K562 (cell line): ENCODE results near the gene SPIB. TPM values are rescaled to one million over a fixed set of nuclear protein-coding genes. Genes with fewer than 3 reads are reported as not detected.

Source experiments
- ATAC-seq: fragments of 200-7000 bp; cut with Tn5 transposase; 3 replicates; pipeline ENCODE4 v1.9.1; 2020; ENCODE audit warnings: moderate library complexity
- BruUV-seq: library from RNA; stranded (reverse); fragments of 400-500 nt; replicated peaks from 2 replicates; lab custom pipeline; 2021; lab: Mats Ljungman, UMichigan
- CTCF ChIA-PET: fragments of 300-600 bp; formaldehyde crosslinking; extraction: SDS; loops from one replicate; lab custom pipeline; 2021; ENCODE audit warnings: low intra/inter-chr PET ratio; lab: Yijun Ruan, JAX
- POLR2A ChIA-PET: fragments of 300-600, 350-650 bp; sonication (Branson Sonifier 250); formaldehyde crosslinking; extraction: SDS; loops from one replicate; lab custom pipeline; 2021; ENCODE audit warnings: antibody characterized with exemption, inconsistent platforms; lab: Yijun Ruan, JAX
- DNase-seq, 4 experiments: peaks; one replicate each; pipeline versions ENCODE4 v3.0.0 to v3.0.0-alpha.2; 2011 to 2018; ENCODE audit warnings: low spot score in 3 of 4, mixed read lengths in 3 of 4; ENCODE audit errors: extremely low read depth in 1 of 4
- FAIRE-seq: peaks from 2 replicates; lab custom pipeline; 2011; peaks lifted over from hg19 to GRCh38; lab: Jason Lieb, UNC
- H2AFZ ChIP-seq: 2 replicates; pipeline ENCODE4 v1.6.0; 2011; ENCODE audit warnings: low read depth, low read length, control low read depth, inconsistent platforms
- H3K27ac ChIP-seq: fragments of 200-600 bp; 3 replicates; pipeline ENCODE4 v1.8.0; 2011; ENCODE audit warnings: low read depth, mild to moderate bottlenecking, control low read depth, inconsistent platforms, low read length, moderate library complexity, mixed read lengths; ENCODE audit errors: extremely low read depth
- H3K27me3 ChIP-seq, 2 experiments: fragments of 300-600 bp in 1 of 2; 2 replicates in 1 of 2; 3 replicates in 1 of 2; pipeline versions ENCODE4 v1.6.0 to v1.8.0; 2011; ENCODE audit warnings: inconsistent platforms in 2 of 2, low read length in 2 of 2, mild to moderate bottlenecking in 1 of 2, mixed read lengths in 1 of 2, moderate library complexity in 1 of 2; ENCODE audit not compliant: control insufficient read depth in 2 of 2, insufficient read depth in 2 of 2
- H3K36me3 ChIP-seq: fragments of 300-600 bp; 3 replicates; pipeline ENCODE4 v1.8.0; 2011; ENCODE audit warnings: mild to moderate bottlenecking, low read length, inconsistent platforms; ENCODE audit not compliant: control insufficient read depth, insufficient read depth
- H3K4me1 ChIP-seq, 2 experiments: fragments of 200-600 bp in 1 of 2; replicated peaks in 1 of 2; 2 replicates in 1 of 2; 3 replicates in 1 of 2; pipeline versions ENCODE4 v1.5.1 to v1.8.0; 2011; ENCODE audit warnings: inconsistent platforms in 2 of 2, low read length in 2 of 2, mild to moderate bottlenecking in 1 of 2, mixed read lengths in 1 of 2, moderate library complexity in 1 of 2; ENCODE audit not compliant: control insufficient read depth in 2 of 2, insufficient read depth in 2 of 2
- H3K4me2 ChIP-seq: 2 replicates; pipeline ENCODE4 v1.6.1; 2011; ENCODE audit warnings: low read length, control low read depth, inconsistent platforms, mixed read lengths; ENCODE audit not compliant: insufficient read depth
- H3K4me3 ChIP-seq: fragments of 200-600 bp; sonication (generic), shearing (Covaris generic); 2 replicates; pipeline ENCODE4 v1.5.1; 2016; ENCODE audit warnings: control low read depth, inconsistent platforms
- H3K79me2 ChIP-seq: fragments of 200-600 bp; 3 replicates; pipeline ENCODE4 v1.8.0; 2011; ENCODE audit warnings: low read length, inconsistent platforms; ENCODE audit not compliant: control insufficient read depth, insufficient read depth
- H3K9ac ChIP-seq, 2 experiments: 2 replicates each; pipeline versions ENCODE4 v1.6.0 to v1.6.1; 2011; ENCODE audit warnings: low read depth in 2 of 2, low read length in 2 of 2, control low read depth in 1 of 2, inconsistent platforms in 1 of 2, mild to moderate bottlenecking in 1 of 2, mixed read lengths in 1 of 2; ENCODE audit not compliant: insufficient read depth in 1 of 2
- H3K9me1 ChIP-seq: one replicate; pipeline ENCODE4 v1.6.0; 2011; ENCODE audit warnings: inconsistent platforms, mild to moderate bottlenecking, low read length, moderate library complexity; ENCODE audit not compliant: control insufficient read depth, insufficient read depth
- H3K9me3 ChIP-seq: replicated peaks from 2 replicates; pipeline ENCODE4 v1.5.1; 2011; ENCODE audit warnings: low read depth, low read length, inconsistent platforms; ENCODE audit not compliant: control insufficient read depth, insufficient read depth
- H4K20me1 ChIP-seq: replicated peaks from 2 replicates; pipeline ENCODE4 v1.6.1; 2011; ENCODE audit warnings: low read length, inconsistent platforms, mixed read lengths; ENCODE audit not compliant: control insufficient read depth, insufficient read depth
- ATF2 ChIP-seq: sonication (generic); formaldehyde crosslinking; IDR thresholded peaks from 2 replicates; pipeline ENCODE4 v1.8.1; 2022; ENCODE audit warnings: missing genetic modification reagents
- ESRRA ChIP-seq: fragments of 450-650 bp; IDR thresholded peaks from 2 replicates; pipeline ENCODE4 v1.6.1; 2014; ENCODE audit warnings: low read depth, mild to moderate bottlenecking, moderate library complexity, borderline replicate concordance
- HNRNPL ChIP-seq: fragments of 200-400 bp; formaldehyde crosslinking; IDR thresholded peaks from 2 replicates; pipeline ENCODE4 v1.6.1; 2017; ENCODE audit warnings: low read depth, mild to moderate bottlenecking, low read length
- KDM4B ChIP-seq, 2 experiments: fragments of 450-650 bp in 1 of 2; sonication (generic) in 1 of 2; IDR thresholded peaks; 2 replicates each; pipeline ENCODE4 v1.6.1; 2016 to 2017; ENCODE audit warnings: borderline replicate concordance in 2 of 2, antibody characterized with exemption in 1 of 2, low read depth in 1 of 2, mild to moderate bottlenecking in 1 of 2
- MBD2 ChIP-seq: sonication (generic); IDR thresholded peaks from 2 replicates; pipeline ENCODE4 v1.6.1; 2016; ENCODE audit warnings: low read depth, borderline replicate concordance
- MITF ChIP-seq: IDR thresholded peaks from 2 replicates; pipeline ENCODE4 v1.6.1; 2014; ENCODE audit warnings: antibody characterized with exemption
- RERE ChIP-seq: sonication (generic); formaldehyde crosslinking; IDR thresholded peaks from 2 replicates; pipeline ENCODE4 v1.8.0; 2023; ENCODE audit warnings: missing genetic modification reagents, mild to moderate bottlenecking, borderline replicate concordance
- SMARCC2 ChIP-seq: fragments of 450-650 bp; IDR thresholded peaks from 2 replicates; pipeline ENCODE4 v1.6.1; 2017; ENCODE audit warnings: antibody characterized with exemption, moderate library complexity, mild to moderate bottlenecking, low read depth
- USF1 ChIP-seq: sonication (generic); formaldehyde crosslinking; IDR thresholded peaks from 2 replicates; pipeline ENCODE4 v1.9.0; 2022; ENCODE audit warnings: mild to moderate bottlenecking, missing genetic modification reagents
- WGBS: fragments of 100-300 bp; shearing (Covaris generic); methylation state at CpG from one replicate; pipeline ENCODE4 v1.1.6; 2016; ENCODE audit warnings: low coverage, mixed read lengths; ENCODE audit not compliant: insufficient coverage; ENCODE audit errors: missing lambda C conversion rate; 5-methylcytosine and 5-hydroxymethylcytosine counted together
- in situ Hi-C: fragments of 300-500 bp; cut with MboI; formaldehyde crosslinking; loops from 4 replicates; pipeline ENCODE4 v1.15.0; 2018; ENCODE audit warnings: inconsistent platforms, mixed read lengths
- intact Hi-C: fragments of 100-400 bp; cut with micrococcal nuclease; formaldehyde crosslinking; loops from 2 replicates; pipeline ENCODE4 v1.14.2; 2022
- polyA plus RNA-seq, 8 experiments: library from polyadenylated mRNA; depleted of rRNA in 4 of 8; stranded (reverse) in 5 of 8; unstranded in 3 of 8; fragments of >200 nt; fragmentation: Nextera tagmentation in 2 of 8; fragmentation: Illumina TruSeq in 1 of 8; extraction: Ambion mirVana in 2 of 8; extraction: Trizol in 1 of 8; gene quantifications; 2 replicates each; pipeline versions ENCODE4 v1.2.1 to v1.2.3, GENCODE V29; 2011 to 2014; ENCODE audit warnings: inconsistent platforms in 1 of 8, missing spikeins in 1 of 8
- total RNA-seq, 7 experiments: library from RNA; depleted of rRNA in 6 of 7; stranded (reverse); fragments of >200 nt in 6 of 7; fragmentation: Illumina TruSeq in 2 of 7; extraction: Trizol in 2 of 7; gene quantifications; 2 replicates each; pipeline versions ENCODE4 v1.2.1 to v1.2.3, GENCODE V29; 2011 to 2021; ENCODE audit warnings: low replicate concordance in 1 of 7

SPIB gene
- total and polyA plus RNA-seq, 9 of the 15 experiments (the other 6 are each of a cell fraction or from before 2014, with no cell fraction given): 0.06 to 1.0 (median 0.43) TPM; not detected in 1

GRCh38 chr19:50416034-50416977 lies 2.4 kb upstream of the SPIB start:
- BruUV-seq: no TSS peak
- H4K20me1 ChIP-seq: no peaks in the 10 kb centered on the region
- in situ Hi-C loops: no loop called here
- no peak for FAIRE-seq
- no peaks in the 10 kb centered on the region for H3K27me3 ChIP-seq
- no peak overlapping the region for H3K4me3 ChIP-seq
- DNase-seq: no peak
- peaks cover 49% of the 10 kb centered on the region; the same call in 2 of the 3 replicates for H3K36me3 ChIP-seq
- no peaks in the 10 kb centered on the region for H3K79me2 ChIP-seq
- 89% methylated on average over 22 of the region's 35 CpGs for WGBS
- ChIA-PET POLR2A (interaction anchor here (0.8 to 2.7 kb wide), 3 partner anchors 10 to 32 kb away, joined by 3 to 8 read pairs (median 3); partner anchors contain the start of gene POLD1), CTCF (interaction anchor here (0.7 kb wide), 1 partner anchor 48 kb away, joined by 4 read pairs; no protein-coding TSS in a partner anchor)
- peak overlapping the region in 1 of 2 experiments; percentile 55; a peak in 2 of 4 replicates for H3K9ac ChIP-seq
- no peaks in the 10 kb centered on the region for H3K9me3 ChIP-seq
- no peak overlapping the region for H3K4me2 ChIP-seq
- no peaks in the 10 kb centered on the region for H3K9me1 ChIP-seq
- no peak overlapping the region; the same call in 2 of the 3 replicates for H3K27ac ChIP-seq
- intact Hi-C loops: no loop called here
- H2AFZ ChIP-seq: no peak overlapping the region
- peaks cover 13 to 69% of the 10 kb centered on the region in 2 experiments for H3K4me1 ChIP-seq
- ATAC-seq: no peak
- TF ChIP-seq ATF2: no peak
- peak; percentile 65 for TF ChIP-seq ESRRA
- no peak for TF ChIP-seq MITF
- 0 out of 2 replicates have a peak, but pooled peaks have one; percentile 45 for TF ChIP-seq RERE (CRISPR knock-in tag)
- TF ChIP-seq USF1 (CRISPR knock-in tag): peak; percentile 9; the same call in 1 of the 2 replicates
- TF ChIP-seq HNRNPL: peak; percentile 46; the same call in 1 of the 2 replicates
- 0 out of 2 replicates have a peak, but pooled peaks have one; percentile 8 for TF ChIP-seq MBD2
- TF ChIP-seq KDM4B (IDR thresholded peaks at IDR 0.05; ENCODE audit: borderline replicate concordance in 2 of 2, low read depth in 1 of 2): 0 out of 4 replicates have a peak, but pooled peaks of 1 of the 2 experiments have one; percentile 21
- no peak for TF ChIP-seq SMARCC2
